HG03095 (cell line): ENCODE data around the gene GRIK1.
A peak's percentile ranks its signal among the peaks of the same experiment; 100 is the strongest.

Experiments used
- ATAC-seq: cut with Tn5 transposase; IDR thresholded peaks from one replicate; pipeline ENCODE4 v1.9.1; 2021; ENCODE audit warnings: moderate library complexity; ENCODE audit not compliant: unreplicated experiment

The GRIK1 gene

GRCh38 chr21:29647353-29647781 is 292.4 kb downstream of the GRIK1 start:
- no peak for ATAC-seq

GRCh38 chr21:29645666-29646553 is 293.9 kb downstream of the GRIK1 start:
- ATAC-seq: no peak

GRCh38 chr21:29643289-29643688 is 296.5 kb downstream of the GRIK1 start:
- no peak for ATAC-seq

GRCh38 chr21:29642551-29643245 is 297.1 kb downstream of the GRIK1 start:
- ATAC-seq: no peak

- no peak for ATAC-seq
These were observed 297.9 kb downstream of the GRIK1 start for GRCh38 chr21:29641635-29642550.

GRCh38 chr21:29641001-29641634 is 298.7 kb downstream of the GRIK1 start:
- no peak for ATAC-seq

- peak; percentile 47 for ATAC-seq
These were observed 299.7 kb downstream of the GRIK1 start for GRCh38 chr21:29640080-29640508.

- ATAC-seq: peak; percentile 24
These were observed 300.3 kb downstream of the GRIK1 start for GRCh38 chr21:29639366-29640079.

GRCh38 chr21:29638761-29639327 is 301.0 kb downstream of the GRIK1 start:
- ATAC-seq: peak; percentile 48

- no peak for ATAC-seq
These were observed 301.7 kb downstream of the GRIK1 start for GRCh38 chr21:29638138-29638537.

GRCh38 chr21:29637553-29637952 is 302.2 kb downstream of the GRIK1 start:
- no peak for ATAC-seq

GRCh38 chr21:29637134-29637533 is 302.7 kb downstream of the GRIK1 start:
- ATAC-seq: no peak

GRCh38 chr21:29634418-29634817 is 305.4 kb downstream of the GRIK1 start:
- ATAC-seq: no peak

- no peak for ATAC-seq
These were observed 306.0 kb downstream of the GRIK1 start for GRCh38 chr21:29633756-29634155.

- ATAC-seq: no peak
These were observed 309.4 kb downstream of the GRIK1 start for GRCh38 chr21:29630441-29630840.

- ATAC-seq: no peak
These were observed 311.9 kb downstream of the GRIK1 start for GRCh38 chr21:29627905-29628304.

GRCh38 chr21:29626801-29627470 is 312.9 kb downstream of the GRIK1 start:
- no peak for ATAC-seq

GRCh38 chr21:29625990-29626389 is 313.8 kb downstream of the GRIK1 start:
- no peak for ATAC-seq

- ATAC-seq: no peak
These were observed 315.0 kb downstream of the GRIK1 start for GRCh38 chr21:29624776-29625175.
